Femur (tissue), 1 donor: ENCODE measurements around the gene HNRNPM.
"Not testable (repeated sequence)": the region's sequence is repeated elsewhere in the genome, so short reads cannot be mapped to it uniquely, and the experiment has no call there.

ENCODE experiments used
- DNase-seq: peaks from one replicate; pipeline ENCODE4 v3.0.0-alpha.2; 2017

HNRNPM gene

GRCh38 chr19:8425331-8425730 lies 19.4 kb upstream of the HNRNPM start:
- not testable (repeated sequence) for DNase-seq

GRCh38 chr19:8426283-8426682 lies 18.5 kb upstream of the HNRNPM start:
- no peak for DNase-seq

- no peak for DNase-seq
Observed at GRCh38 chr19:8429044-8429443, 15.7 kb upstream of the HNRNPM start.

GRCh38 chr19:8429826-8430225 lies 14.9 kb upstream of the HNRNPM start:
- no peak for DNase-seq

- no peak for DNase-seq
Observed at GRCh38 chr19:8430650-8431049, 14.1 kb upstream of the HNRNPM start.

- DNase-seq = no peak
Observed at GRCh38 chr19:8438236-8438635, 6.5 kb upstream of the HNRNPM start.

- DNase-seq = no peak
Observed at GRCh38 chr19:8441725-8442544, 2.8 kb upstream of the HNRNPM start.

GRCh38 chr19:8444140-8444676 lies 567 bp upstream of the HNRNPM start:
- not testable (repeated sequence) for DNase-seq

- DNase-seq = peak; percentile 71
Observed at GRCh38 chr19:8445488-8446001, 770 bp downstream of the HNRNPM start.

GRCh38 chr19:8446061-8446709 lies 1.4 kb downstream of the HNRNPM start:
- no peak for DNase-seq

- no peak for DNase-seq
Observed at GRCh38 chr19:8449830-8450229, 5.1 kb downstream of the HNRNPM start.

- no peak for DNase-seq
Observed at GRCh38 chr19:8451377-8451776, 6.6 kb downstream of the HNRNPM start.

GRCh38 chr19:8451885-8452284 lies 7.1 kb downstream of the HNRNPM start:
- no peak for DNase-seq

GRCh38 chr19:8452446-8453123 lies 7.8 kb downstream of the HNRNPM start:
- DNase-seq = no peak

- no peak for DNase-seq
Observed at GRCh38 chr19:8453616-8454015, 8.8 kb downstream of the HNRNPM start.

GRCh38 chr19:8454218-8454617 lies 9.4 kb downstream of the HNRNPM start:
- no peak for DNase-seq

GRCh38 chr19:8455018-8455417 lies 10.2 kb downstream of the HNRNPM start:
- no peak for DNase-seq

GRCh38 chr19:8456064-8456463 lies 11.3 kb downstream of the HNRNPM start:
- no peak for DNase-seq

- no peak for DNase-seq
Observed at GRCh38 chr19:8457209-8457608, 12.4 kb downstream of the HNRNPM start.

GRCh38 chr19:8457827-8458226 lies 13.1 kb downstream of the HNRNPM start:
- DNase-seq = no peak

- DNase-seq = no peak
Observed at GRCh38 chr19:8458380-8458779, 13.6 kb downstream of the HNRNPM start.

- DNase-seq = no peak
Observed at GRCh38 chr19:8459095-8459494, 14.3 kb downstream of the HNRNPM start.

- no peak for DNase-seq
Observed at GRCh38 chr19:8459520-8460270, 14.9 kb downstream of the HNRNPM start.
